A673 (cell line): ENCODE measurements around the gene CCDC102B.

Source experiments
- CTCF ChIP-seq: fragments of 300-800, 200-600 bp; sonication (generic); conservative IDR thresholded peaks from 2 replicates; pipeline ENCODE4 v1.5.1; 2017; ENCODE audit warnings: low read depth, mild to moderate bottlenecking, antibody characterized with exemption, low read length, moderate library complexity, mixed read lengths
- EZH2 ChIP-seq: fragments of 200-600 bp; sonication (generic); IDR thresholded peaks from 2 replicates; pipeline ENCODE4 v1.6.1; 2017; ENCODE audit warnings: borderline replicate concordance, low read depth, mild to moderate bottlenecking, mixed read lengths, antibody characterized with exemption, low read length; ENCODE audit not compliant: poor library complexity, severe bottlenecking

- TF ChIP-seq CTCF (no peak), EZH2 (no peak)
These were observed 63.5 kb downstream of the CCDC102B start for GRCh38 chr18:68861365-68861764.
